Omental fat pad (tissue), 4 donors: ENCODE data around the gene TBC1D9B. TPM values are rescaled to one million over a fixed set of nuclear protein-coding genes. Genes with fewer than 3 reads are reported as not detected.

Experiments
- ATAC-seq: fragments of 150-250 bp; one replicate; pipeline ENCODE4 v1.9.1; 2016; ENCODE audit warnings: mild to moderate bottlenecking, moderate library complexity; ENCODE audit not compliant: low FRiP score
- DNase-seq: peaks from one replicate; pipeline ENCODE4 v3.0.0-alpha.2; 2019; ENCODE audit warnings: low spot score
- CTCF ChIP-seq, 3 donors: fragments of 450-650 bp; IDR thresholded peaks; one replicate each; pipeline ENCODE4 v1.5.1; 2016 to 2017; ENCODE audit warnings: antibody characterized with exemption in 3 of 3, mild to moderate bottlenecking in 3 of 3, moderate library complexity in 2 of 3
- total RNA-seq, 4 donors: library from RNA; depleted of rRNA; stranded (reverse); fragments of >200 nt; gene quantifications; one replicate each; pipeline ENCODE4 v1.1.0, GENCODE V29; 2016

The TBC1D9B gene
- total RNA-seq, 4 donors from 2014 or later = 85.4 to 114 (median 97.0) TPM

- no peak for TF ChIP-seq CTCF (IDR thresholded peaks at IDR 0.05)
- DNase-seq (no peak), ATAC-seq (no peak)
Measured at GRCh38 chr5:179895861-179896260, 11.8 kb downstream of the TBC1D9B start.

- no peak for TF ChIP-seq CTCF (IDR thresholded peaks at IDR 0.05)
- ATAC-seq (no peak), DNase-seq (no peak)
Measured at GRCh38 chr5:179893958-179894895, 13.5 kb downstream of the TBC1D9B start.

GRCh38 chr5:179893076-179893957 lies 14.4 kb downstream of the TBC1D9B start:
- ATAC-seq = no peak
- no peak for DNase-seq
- no peak for TF ChIP-seq CTCF (IDR thresholded peaks at IDR 0.05)

- ATAC-seq (no peak), DNase-seq (no peak)
- TF ChIP-seq CTCF (IDR thresholded peaks at IDR 0.05) = no peak
Measured at GRCh38 chr5:179892255-179892654, 15.4 kb downstream of the TBC1D9B start.

- TF ChIP-seq CTCF (IDR thresholded peaks at IDR 0.05) = no peak
- no peak for DNase-seq
- no peak for ATAC-seq
Measured at GRCh38 chr5:179890751-179891682, 16.7 kb downstream of the TBC1D9B start.

GRCh38 chr5:179889885-179890284 lies 17.8 kb downstream of the TBC1D9B start:
- ATAC-seq (no peak), DNase-seq (no peak)
- no peak for TF ChIP-seq CTCF (IDR thresholded peaks at IDR 0.05)
